MM.1S (cell line): ENCODE results near the gene ZIK1.

Source experiments
- DNase-seq: peaks from one replicate; pipeline ENCODE4 v3.0.0-alpha.2; 2015
- H2AFZ ChIP-seq: fragments of 300-600 bp; sonication (generic); 2 replicates; pipeline ENCODE4 v1.6.0; 2016; ENCODE audit warnings: antibody characterized with exemption, low read length
- H3F3A ChIP-seq: fragments of 300-600 bp; sonication (generic); 2 replicates; pipeline ENCODE4 v1.6.1; 2016; ENCODE audit warnings: mild to moderate bottlenecking, antibody characterized with exemption, low read length, moderate library complexity, mixed read lengths; ENCODE audit not compliant: insufficient read depth
- H3K27ac ChIP-seq: fragments of 300-600 bp; sonication (generic); 2 replicates; pipeline ENCODE4 v1.5.1; 2016; ENCODE audit warnings: mild to moderate bottlenecking, low read length
- H3K27me3 ChIP-seq: fragments of 300-600 bp; sonication (generic); replicated peaks from 2 replicates; pipeline ENCODE4 v1.6.0; 2016; ENCODE audit warnings: low read length; ENCODE audit not compliant: insufficient read depth
- H3K36me3 ChIP-seq: fragments of 300-600 bp; sonication (generic); replicated peaks from 2 replicates; pipeline ENCODE4 v1.6.1; 2016; ENCODE audit warnings: mild to moderate bottlenecking, low read length, mixed read lengths; ENCODE audit not compliant: insufficient read depth
- H3K4me1 ChIP-seq: fragments of 300-600 bp; sonication (generic); 2 replicates; pipeline ENCODE4 v1.6.1; 2016; ENCODE audit warnings: low read length, mixed read lengths
- H3K4me2 ChIP-seq: fragments of 300-600 bp; sonication (generic); 2 replicates; pipeline ENCODE4 v1.6.0; 2016; ENCODE audit warnings: low read depth, low read length
- H3K4me3 ChIP-seq: fragments of 300-600 bp; sonication (generic); 2 replicates; pipeline ENCODE4 v1.5.1; 2016; ENCODE audit warnings: low read length, mixed read lengths
- H3K79me2 ChIP-seq: fragments of 300-600 bp; sonication (generic); 2 replicates; pipeline ENCODE4 v1.6.1; 2016; ENCODE audit warnings: mixed run types, low read length, mixed read lengths
- H3K9ac ChIP-seq: fragments of 300-600 bp; sonication (generic); 2 replicates; pipeline ENCODE4 v1.6.1; 2016; ENCODE audit warnings: low read length, mixed read lengths
- H3K9me2 ChIP-seq: fragments of 300-600 bp; sonication (generic); replicated peaks from 2 replicates; pipeline ENCODE4 v1.6.1; 2016; ENCODE audit warnings: mild to moderate bottlenecking, low read length, mixed read lengths; ENCODE audit not compliant: insufficient read depth
- H3K9me3 ChIP-seq: fragments of 300-600 bp; sonication (generic); replicated peaks from 2 replicates; pipeline ENCODE4 v1.6.1; 2016; ENCODE audit warnings: mild to moderate bottlenecking, low read length, mixed read lengths; ENCODE audit not compliant: insufficient read depth
- H4K20me1 ChIP-seq: fragments of 300-600 bp; sonication (generic); 2 replicates; pipeline ENCODE4 v1.6.1; 2016; ENCODE audit warnings: mild to moderate bottlenecking, low read length, moderate library complexity, mixed read lengths; ENCODE audit not compliant: insufficient read depth
- EZH2 ChIP-seq: fragments of 300-600 bp; sonication (generic); optimal IDR thresholded peaks from 2 replicates; pipeline ENCODE3; 2017; ENCODE audit warnings: low read depth, mild to moderate bottlenecking, antibody characterized with exemption, low read length, mixed read lengths
- EZH2phosphoT487 ChIP-seq: fragments of 300-600 bp; sonication (generic); IDR thresholded peaks from 2 replicates; pipeline ENCODE4 v1.6.1; 2018; ENCODE audit warnings: antibody characterized with exemption, low read length
- TF ChIP-seq, protein P1 (sequence below): fragments of 300-600 bp; sonication (generic); IDR thresholded peaks from 2 replicates; pipeline ENCODE4 v1.5.1; 2016; ENCODE audit warnings: antibody characterized with exemption, low read length, mixed read lengths

Gene ZIK1

GRCh38 chr19:57583104-57583520 is 833 bp upstream of the ZIK1 start:
- H3K9me2 ChIP-seq, result no peaks in the 10 kb centered on the region
- no peak for DNase-seq
- H2AFZ ChIP-seq, result no peak overlapping the region
- TF ChIP-seq EZH2 (no peak), EZH2phosphoT487 (no peak)
- TF ChIP-seq, protein P1, sequence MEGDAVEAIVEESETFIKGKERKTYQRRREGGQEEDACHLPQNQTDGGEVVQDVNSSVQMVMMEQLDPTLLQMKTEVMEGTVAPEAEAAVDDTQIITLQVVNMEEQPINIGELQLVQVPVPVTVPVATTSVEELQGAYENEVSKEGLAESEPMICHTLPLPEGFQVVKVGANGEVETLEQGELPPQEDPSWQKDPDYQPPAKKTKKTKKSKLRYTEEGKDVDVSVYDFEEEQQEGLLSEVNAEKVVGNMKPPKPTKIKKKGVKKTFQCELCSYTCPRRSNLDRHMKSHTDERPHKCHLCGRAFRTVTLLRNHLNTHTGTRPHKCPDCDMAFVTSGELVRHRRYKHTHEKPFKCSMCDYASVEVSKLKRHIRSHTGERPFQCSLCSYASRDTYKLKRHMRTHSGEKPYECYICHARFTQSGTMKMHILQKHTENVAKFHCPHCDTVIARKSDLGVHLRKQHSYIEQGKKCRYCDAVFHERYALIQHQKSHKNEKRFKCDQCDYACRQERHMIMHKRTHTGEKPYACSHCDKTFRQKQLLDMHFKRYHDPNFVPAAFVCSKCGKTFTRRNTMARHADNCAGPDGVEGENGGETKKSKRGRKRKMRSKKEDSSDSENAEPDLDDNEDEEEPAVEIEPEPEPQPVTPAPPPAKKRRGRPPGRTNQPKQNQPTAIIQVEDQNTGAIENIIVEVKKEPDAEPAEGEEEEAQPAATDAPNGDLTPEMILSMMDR, result no peak
- no peaks in the 10 kb centered on the region for H3K9me3 ChIP-seq
- no peaks in the 10 kb centered on the region for H3K27me3 ChIP-seq
- peaks cover 5% of the 10 kb centered on the region for H3K79me2 ChIP-seq
- H3K27ac ChIP-seq, result no peak overlapping the region
- H4K20me1 ChIP-seq, result no peaks in the 10 kb centered on the region
- H3K4me2 ChIP-seq, result no peak overlapping the region
- H3K9ac ChIP-seq, result no peak overlapping the region
- peaks cover 2% of the 10 kb centered on the region; the same call in 1 of the 2 replicates for H3K4me1 ChIP-seq
- no peaks in the 10 kb centered on the region for H3K36me3 ChIP-seq
- H3F3A ChIP-seq, result no peaks in the 10 kb centered on the region
- H3K4me3 ChIP-seq, result no peak overlapping the region

- Histone ChIP-seq H3K36me3 (no peaks in the 10 kb centered on the region), H2AFZ (no peak overlapping the region), H3K9me2 (no peaks in the 10 kb centered on the region), H3F3A (no peaks in the 10 kb centered on the region), H3K4me1 (no peaks in the 10 kb centered on the region), H3K27ac (no peak overlapping the region), H3K79me2 (no peaks in the 10 kb centered on the region), H3K4me2 (no peak overlapping the region), H3K9ac (no peak overlapping the region), H3K9me3 (no peaks in the 10 kb centered on the region), H3K4me3 (no peak overlapping the region), H4K20me1 (no peaks in the 10 kb centered on the region), H3K27me3 (no peaks in the 10 kb centered on the region)
- no peak for TF ChIP-seq EZH2
- no peak for TF ChIP-seq EZH2phosphoT487
- DNase-seq, result no peak
Observed at GRCh38 chr19:57587529-57587928, 3.6 kb downstream of the ZIK1 start.

- Histone ChIP-seq H3K9ac (no peak overlapping the region), H3K27me3 (no peaks in the 10 kb centered on the region), H3K27ac (no peak overlapping the region), H3K4me1 (no peaks in the 10 kb centered on the region), H3F3A (no peaks in the 10 kb centered on the region), H3K4me3 (peak overlapping the region; percentile 93), H4K20me1 (no peaks in the 10 kb centered on the region), H3K9me3 (no peaks in the 10 kb centered on the region), H3K79me2 (no peaks in the 10 kb centered on the region; the same call in 1 of the 2 replicates), H3K9me2 (no peaks in the 10 kb centered on the region), H2AFZ (peak overlapping the region; percentile 94), H3K4me2 (peak overlapping the region; percentile 58), H3K36me3 (no peaks in the 10 kb centered on the region)
- TF ChIP-seq EZH2phosphoT487 (no peak), EZH2 (no peak)
- TF ChIP-seq, protein P1, result no peak
- no peak for DNase-seq
Observed at GRCh38 chr19:57599377-57599760, 15.4 kb downstream of the ZIK1 start.

DNA sequence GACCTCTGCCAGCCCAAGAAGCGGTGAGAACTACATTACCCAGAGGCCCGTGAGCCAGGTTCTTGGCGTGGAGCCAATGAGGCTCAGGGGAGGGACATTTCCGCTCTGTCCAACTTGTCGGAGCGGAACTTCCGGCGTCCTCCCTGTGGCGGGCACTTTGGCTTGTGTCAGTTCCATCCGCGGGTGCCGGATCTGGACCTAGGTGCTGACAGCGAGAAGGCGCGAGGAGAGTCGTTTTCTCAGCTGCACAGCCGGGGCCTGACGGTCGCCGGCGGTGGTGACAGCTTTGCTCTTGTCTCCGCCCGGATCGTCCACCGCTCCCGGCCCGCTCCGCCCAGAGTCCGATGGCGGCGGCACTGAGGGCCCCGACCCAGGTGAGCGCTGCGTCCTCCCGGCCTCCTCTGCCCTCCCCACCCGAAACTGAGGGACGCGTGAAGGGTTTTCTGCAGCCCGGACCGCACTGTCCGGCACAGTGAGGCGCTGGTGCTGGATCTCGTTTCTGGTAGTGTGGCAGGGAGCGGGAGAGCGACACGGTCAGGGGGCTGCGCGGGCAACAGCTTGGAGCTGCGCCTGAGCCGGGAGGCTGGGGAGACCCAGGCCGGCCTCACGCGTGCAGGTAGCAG is 15.9 kb downstream of the ZIK1 start, which contains the start of gene ZNF530:
TSS of gene ZNF530 (plus strand) at position 125 of the 623 bp plus-strand sequence. CDS start 4,461 bp downstream, outside the sequence.
- Histone ChIP-seq H3K4me3 (peak within 1 kb of the TSS; percentile 93), H3K4me2 (peak within 1 kb of the TSS; percentile 58), H3K9ac (peak within 1 kb of the TSS; percentile 24; the same call in 1 of the 2 replicates), H3K9me3 (no peaks in the 10 kb centered on the region), H3K36me3 (no peaks in the 10 kb centered on the region), H3K4me1 (no peaks in the 10 kb centered on the region), H2AFZ (peak within 1 kb of the TSS; percentile 94), H4K20me1 (no peaks in the 10 kb centered on the region), H3K79me2 (no peaks in the 10 kb centered on the region; the same call in 1 of the 2 replicates), H3K27me3 (no peaks in the 10 kb centered on the region), H3K27ac (no peak within 1 kb of the TSS), H3F3A (no peaks in the 10 kb centered on the region), H3K9me2 (no peaks in the 10 kb centered on the region)
- TF ChIP-seq EZH2phosphoT487 (no peak), EZH2 (no peak)
- TF ChIP-seq, protein P1, result no peak
- DNase-seq, result peak; percentile 90
